ENCODE results near the gene CLTB. TPM values are rescaled to one million over a fixed set of nuclear protein-coding genes. Genes with fewer than 3 reads are reported as not detected.

CLTB gene
- total RNA-seq, 4 donors from 2014 or later, result 347 to 732 (median 444) TPM

DNA sequence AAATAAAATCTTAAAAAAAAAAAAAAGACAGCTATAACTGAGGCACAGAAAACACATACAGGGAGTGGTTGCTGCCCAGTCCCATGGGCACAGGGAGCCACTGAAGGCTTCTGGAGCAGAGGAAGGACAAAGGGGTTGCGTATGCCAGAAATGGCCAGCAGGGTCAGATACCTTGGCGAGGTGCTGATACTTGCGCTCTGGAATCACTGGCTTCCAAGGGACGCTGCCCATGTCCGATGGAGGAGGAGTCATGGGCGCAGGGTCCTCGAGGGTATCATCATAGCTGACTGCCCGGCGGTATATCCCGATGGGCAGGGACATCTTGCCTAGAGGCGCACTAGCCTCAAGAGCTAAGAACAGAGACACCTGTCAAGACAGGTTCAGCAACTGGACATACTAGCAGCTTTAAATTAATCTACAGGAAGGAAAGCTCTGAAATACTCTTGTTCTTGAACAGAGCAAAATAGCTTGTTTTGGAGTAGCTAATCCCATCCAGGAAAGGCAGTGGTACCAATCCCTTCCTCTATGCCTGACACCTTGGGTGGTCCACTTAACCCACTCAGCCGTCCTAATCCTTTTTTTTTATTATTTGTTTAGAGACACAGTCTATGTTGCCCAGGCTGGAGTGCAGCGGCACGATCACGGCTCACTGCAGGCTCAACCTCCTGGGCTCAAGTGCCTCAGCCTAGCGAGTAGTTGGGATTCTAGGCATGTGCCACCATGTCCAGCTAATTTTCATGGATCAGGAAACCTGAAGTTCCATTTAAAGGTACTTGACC, 60.8 kb downstream of the CLTB start:
- intact Hi-C loops (cut with DNase I), result no loop called here
- H3K27ac ChIP-seq, result no peak overlapping the region
- H3K4me1 ChIP-seq, result peaks cover 0 to 45% (median 14%) of the 10 kb centered on the region in 3 donors
- H3K36me3 ChIP-seq, result peaks cover 6 to 92% (median 46%) of the 10 kb centered on the region in 3 donors
- WGBS, 2 donors, result 82 to 85% methylated on average over 14 to 16 of the region's 16 CpGs
- H3K27me3 ChIP-seq, result no peaks in the 10 kb centered on the region
- no peak for DNase-seq
- TF ChIP-seq POLR2A (IDR thresholded peaks at IDR 0.05), result no peak
- TF ChIP-seq, protein P1, sequence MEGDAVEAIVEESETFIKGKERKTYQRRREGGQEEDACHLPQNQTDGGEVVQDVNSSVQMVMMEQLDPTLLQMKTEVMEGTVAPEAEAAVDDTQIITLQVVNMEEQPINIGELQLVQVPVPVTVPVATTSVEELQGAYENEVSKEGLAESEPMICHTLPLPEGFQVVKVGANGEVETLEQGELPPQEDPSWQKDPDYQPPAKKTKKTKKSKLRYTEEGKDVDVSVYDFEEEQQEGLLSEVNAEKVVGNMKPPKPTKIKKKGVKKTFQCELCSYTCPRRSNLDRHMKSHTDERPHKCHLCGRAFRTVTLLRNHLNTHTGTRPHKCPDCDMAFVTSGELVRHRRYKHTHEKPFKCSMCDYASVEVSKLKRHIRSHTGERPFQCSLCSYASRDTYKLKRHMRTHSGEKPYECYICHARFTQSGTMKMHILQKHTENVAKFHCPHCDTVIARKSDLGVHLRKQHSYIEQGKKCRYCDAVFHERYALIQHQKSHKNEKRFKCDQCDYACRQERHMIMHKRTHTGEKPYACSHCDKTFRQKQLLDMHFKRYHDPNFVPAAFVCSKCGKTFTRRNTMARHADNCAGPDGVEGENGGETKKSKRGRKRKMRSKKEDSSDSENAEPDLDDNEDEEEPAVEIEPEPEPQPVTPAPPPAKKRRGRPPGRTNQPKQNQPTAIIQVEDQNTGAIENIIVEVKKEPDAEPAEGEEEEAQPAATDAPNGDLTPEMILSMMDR (IDR thresholded peaks at IDR 0.05), result no peak
- H3K4me3 ChIP-seq, result no peak overlapping the region
- no peaks in the 10 kb centered on the region for H3K9me3 ChIP-seq

GRCh38 chr5:176353533-176353932, 62.8 kb downstream of the CLTB start:
- Histone ChIP-seq H3K4me1 (peaks cover 0 to 28% (median 2%) of the 10 kb centered on the region in 3 donors), H3K36me3 (peaks cover 6 to 100% (median 58%) of the 10 kb centered on the region in 3 donors), H3K27me3 (no peaks in the 10 kb centered on the region), H3K27ac (no peak overlapping the region), H3K9me3 (no peaks in the 10 kb centered on the region), H3K4me3 (no peak overlapping the region)
- no peak for DNase-seq
- intact Hi-C loops (cut with DNase I), result no loop called here
- WGBS, 2 donors, result 88 to 90% methylated on average over 4 of the region's 4 CpGs
- no peak for TF ChIP-seq POLR2A (IDR thresholded peaks at IDR 0.05)
- TF ChIP-seq, protein P1 (IDR thresholded peaks at IDR 0.05), result no peak

DNA sequence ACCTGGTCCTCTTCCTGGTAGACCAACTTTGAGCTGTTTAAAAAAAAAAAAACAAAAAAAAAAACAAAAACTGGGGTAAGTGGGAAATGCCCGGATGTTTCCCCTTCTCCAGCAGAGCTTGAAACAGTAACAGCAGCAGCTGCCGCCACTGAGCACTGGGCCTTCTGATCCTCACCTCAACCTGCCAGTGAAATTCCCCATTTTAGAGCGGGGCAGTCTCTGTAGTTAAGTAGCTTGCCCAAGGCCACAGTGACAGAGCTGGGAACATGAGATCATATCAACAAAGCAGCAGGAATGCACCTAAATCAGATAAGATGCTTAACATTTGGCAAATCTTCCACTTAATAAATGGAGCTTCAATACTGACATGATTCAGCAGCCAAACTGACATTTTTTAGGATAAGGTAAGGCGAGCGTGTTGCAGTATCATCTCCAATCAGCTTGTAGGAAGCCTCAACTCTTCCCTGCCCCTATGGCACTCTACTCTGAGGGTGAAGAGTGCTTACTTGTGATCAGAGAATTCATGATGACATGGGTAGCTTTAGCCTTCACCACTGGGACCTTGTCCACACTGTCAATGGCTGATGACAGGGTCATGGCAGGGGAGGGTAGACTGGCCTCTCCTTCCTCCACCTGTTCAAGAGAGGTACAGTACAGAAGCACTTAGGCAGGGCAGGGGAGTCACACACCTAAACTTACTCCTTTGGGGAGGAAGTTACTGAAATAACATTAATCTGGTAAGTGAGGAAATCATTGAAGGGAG, 64.0 kb downstream of the CLTB start:
- H3K27ac ChIP-seq, result no peak overlapping the region
- peaks cover 0 to 21% (median 0%) of the 10 kb centered on the region in 3 donors for H3K4me1 ChIP-seq
- no peak for TF ChIP-seq POLR2A (IDR thresholded peaks at IDR 0.05)
- TF ChIP-seq, protein P1 (IDR thresholded peaks at IDR 0.05), result no peak
- no peaks in the 10 kb centered on the region for H3K9me3 ChIP-seq
- peaks cover 10 to 100% (median 67%) of the 10 kb centered on the region in 3 donors for H3K36me3 ChIP-seq
- no peak for DNase-seq
- WGBS, 2 donors, result 82 to 96% methylated on average over 5 of the region's 5 CpGs
- H3K4me3 ChIP-seq, result no peak overlapping the region
- no peaks in the 10 kb centered on the region for H3K27me3 ChIP-seq
- intact Hi-C loops (cut with DNase I), result no loop called here

GRCh38 chr5:176350416-176350815, 65.9 kb downstream of the CLTB start:
- Histone ChIP-seq H3K27ac (no peak overlapping the region), H3K27me3 (no peaks in the 10 kb centered on the region), H3K9me3 (no peaks in the 10 kb centered on the region), H3K4me3 (no peak overlapping the region), H3K36me3 (peaks cover 11 to 100% (median 70%) of the 10 kb centered on the region in 3 donors), H3K4me1 (peaks cover 0 to 6% (median 0%) of the 10 kb centered on the region in 3 donors)
- no peak for DNase-seq
- no peak for TF ChIP-seq POLR2A (IDR thresholded peaks at IDR 0.05)
- TF ChIP-seq, protein P1 (IDR thresholded peaks at IDR 0.05), result no peak
- intact Hi-C loops (cut with DNase I), result no loop called here
- 97 to 98% methylated on average over 8 of the region's 8 CpGs for WGBS, 2 donors

Data from esophagus squamous epithelium (tissue), 5 donors.